C4-2B (cell line): ENCODE results near the gene CDK5.

Source experiments
- H3K27ac ChIP-seq: fragments of 450-650 bp; 2 replicates; pipeline ENCODE4 v1.5.1; 2017
- CTCF ChIP-seq: fragments of 450-650 bp; conservative IDR thresholded peaks from 2 replicates; pipeline ENCODE4 v1.5.1; 2017; ENCODE audit warnings: mild to moderate bottlenecking
- ZFX ChIP-seq: fragments of 450-650 bp; IDR thresholded peaks from 2 replicates; pipeline ENCODE4 v1.6.1; 2017

CDK5 gene

GRCh38 chr7:151080522-151081169 is 22.9 kb upstream of the CDK5 start, which contains the start of gene FASTK:
TSS of gene FASTK (minus strand) at chr7:151080809. CDS start at chr7:151080766, 43 bp downstream.
- peak within 1 kb of the TSS; percentile 98 for H3K27ac ChIP-seq
- TF ChIP-seq ZFX (peak; percentile 92; the same call in 1 of the 2 replicates), CTCF (no peak)

GRCh38 chr7:151080067-151080521 is 22.4 kb upstream of the CDK5 start:
- no peak for TF ChIP-seq CTCF
- no peak; the same call in 1 of the 2 replicates for TF ChIP-seq ZFX
- H3K27ac ChIP-seq, result peak overlapping the region; percentile 98

GRCh38 chr7:151079199-151079910 is 21.7 kb upstream of the CDK5 start:
- H3K27ac ChIP-seq, result peak overlapping the region; percentile 98
- TF ChIP-seq ZFX (no peak), CTCF (no peak)

GRCh38 chr7:151078233-151079040 is 20.7 kb upstream of the CDK5 start:
- TF ChIP-seq ZFX (no peak), CTCF (no peak)
- H3K27ac ChIP-seq, result no peak overlapping the region

- TF ChIP-seq CTCF, result no peak
- no peak overlapping the region for H3K27ac ChIP-seq
These were observed 20.1 kb upstream of the CDK5 start for GRCh38 chr7:151077705-151078232.

GRCh38 chr7:151076863-151077704 is 19.4 kb upstream of the CDK5 start:
- no peak overlapping the region for H3K27ac ChIP-seq
- no peak; the same call in 1 of the 2 replicates for TF ChIP-seq CTCF
- TF ChIP-seq ZFX, result no peak
